Measurements from ENCODE around the gene KRT16.

DNA sequence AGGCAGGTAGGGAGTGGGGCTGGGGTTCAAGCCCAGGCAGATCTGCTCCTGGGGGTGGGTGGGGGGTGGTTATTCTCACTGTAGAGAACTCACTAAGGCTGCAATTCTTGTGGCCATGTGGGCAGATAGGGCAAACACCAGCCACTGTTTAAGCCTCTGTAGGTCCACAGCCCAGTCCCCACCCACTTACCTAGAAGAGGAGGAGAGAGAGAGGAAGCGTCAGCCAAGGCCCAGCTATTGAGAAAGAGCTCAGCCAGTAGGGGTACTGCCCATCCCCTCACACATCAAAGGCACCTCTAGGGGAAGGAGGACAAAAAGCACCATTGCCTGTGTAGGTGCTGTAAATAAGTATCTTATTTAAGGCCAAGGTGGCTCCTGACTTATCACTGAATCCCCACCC is 12.9 kb downstream of the KRT16 start:
- TF ChIP-seq YY1 (IDR thresholded peaks at IDR 0.05; ENCODE audit: insufficient read depth, insufficient read length), result no peak
- TF ChIP-seq SUZ12 (IDR thresholded peaks at IDR 0.05; ENCODE audit: extremely low read depth, insufficient read depth, insufficient read length), result no peak

All from NT2/D1 (cell line).